NCI-H2029 treated with DMSO at 0.1 percent for 48 hours (cell line): Measurements from ENCODE around the gene PTPRN2.

Source experiments
- DNase-seq: peaks from one replicate; lab custom pipeline; 2025; lab: John Stamatoyannopoulos, UW

PTPRN2 gene

GRCh38 chr7:157775560-157776332 is 811.9 kb downstream of the PTPRN2 start:
- DNase-seq = no peak

- DNase-seq = no peak
Observed at GRCh38 chr7:157775021-157775559, 812.5 kb downstream of the PTPRN2 start.

- DNase-seq = no peak
Observed at GRCh38 chr7:157774495-157774894, 813.1 kb downstream of the PTPRN2 start.

GRCh38 chr7:157773361-157773760 is 814.3 kb downstream of the PTPRN2 start:
- DNase-seq = no peak

- DNase-seq = no peak
Observed at GRCh38 chr7:157772486-157773130, 815.0 kb downstream of the PTPRN2 start.

- no peak for DNase-seq
Observed at GRCh38 chr7:157771689-157772088, 815.9 kb downstream of the PTPRN2 start.

- DNase-seq = no peak
Observed at GRCh38 chr7:157770716-157771320, 816.8 kb downstream of the PTPRN2 start.

- no peak for DNase-seq
Observed at GRCh38 chr7:157769526-157770215, 818.0 kb downstream of the PTPRN2 start.

- no peak for DNase-seq
Observed at GRCh38 chr7:157769086-157769485, 818.5 kb downstream of the PTPRN2 start.

GRCh38 chr7:157768198-157768597 is 819.4 kb downstream of the PTPRN2 start:
- no peak for DNase-seq

- no peak for DNase-seq
Observed at GRCh38 chr7:157767506-157768197, 820.0 kb downstream of the PTPRN2 start.

- DNase-seq = no peak
Observed at GRCh38 chr7:157766098-157766497, 821.5 kb downstream of the PTPRN2 start.

GRCh38 chr7:157764946-157765537 is 822.6 kb downstream of the PTPRN2 start:
- no peak for DNase-seq

- no peak for DNase-seq
Observed at GRCh38 chr7:157764193-157764592, 823.4 kb downstream of the PTPRN2 start.

- no peak for DNase-seq
Observed at GRCh38 chr7:157763279-157764000, 824.2 kb downstream of the PTPRN2 start.

GRCh38 chr7:157762824-157763223 is 824.8 kb downstream of the PTPRN2 start:
- no peak for DNase-seq

- DNase-seq = no peak
Observed at GRCh38 chr7:157760004-157760730, 827.5 kb downstream of the PTPRN2 start.

GRCh38 chr7:157759246-157759805 is 828.3 kb downstream of the PTPRN2 start:
- no peak for DNase-seq

- no peak for DNase-seq
Observed at GRCh38 chr7:157758468-157759245, 829.0 kb downstream of the PTPRN2 start.
